Upper lobe of right lung (tissue), 1 donor: Measurements from ENCODE around the gene PTPRM. TPM values are rescaled to one million over a fixed set of nuclear protein-coding genes. Genes with fewer than 3 reads are reported as not detected.

ENCODE experiments used
- ATAC-seq: fragments of 200-7000 bp; cut with Tn5 transposase; one replicate; pipeline ENCODE4 v1.9.1; 2020; ENCODE audit warnings: mild to moderate bottlenecking, moderate library complexity
- DNase-seq: peaks from one replicate; pipeline ENCODE4 v3.0.0-alpha.2; 2020
- H3K27ac ChIP-seq: fragments of 200-600 bp; one replicate; pipeline ENCODE4 v1.8.0; 2022
- H3K27me3 ChIP-seq: fragments of 200-600 bp; one replicate; pipeline ENCODE4 v1.8.0; 2022; ENCODE audit warnings: mild to moderate bottlenecking
- H3K36me3 ChIP-seq: fragments of 200-600 bp; one replicate; pipeline ENCODE4 v1.8.0; 2022
- H3K4me1 ChIP-seq: fragments of 200-600 bp; one replicate; pipeline ENCODE4 v1.8.0; 2022
- H3K4me3 ChIP-seq: fragments of 200-600 bp; one replicate; pipeline ENCODE4 v1.8.0; 2022; ENCODE audit warnings: mild to moderate bottlenecking
- H3K9me3 ChIP-seq: fragments of 200-600 bp; one replicate; pipeline ENCODE4 v1.8.0; 2022
- CTCF ChIP-seq: fragments of 200-600 bp; IDR thresholded peaks from one replicate; pipeline ENCODE4 v1.8.0; 2022; ENCODE audit warnings: antibody characterized with exemption
- intact Hi-C: fragments of 100-400 bp; cut with DNase I; formaldehyde crosslinking; loops from one replicate; pipeline ENCODE4 v1.11.0; 2022
- total RNA-seq: library from RNA; stranded (reverse); fragmentation: NEBNext Ultra II Directional; extraction: Animal tissue kit (Norgen Biotek cat#: 25700); gene quantifications from one replicate; pipeline ENCODE4 v1.2.1, GENCODE V29; 2021
- donor health status: DM: no; HTN: yes; CAD: no; lungs with severe emphysema.

Gene PTPRM
- total RNA-seq, 1 donor from 2014 or later, result 99.3 TPM

GRCh38 chr18:7757175-7757574 is 190.1 kb downstream of the PTPRM start:
- TF ChIP-seq CTCF, result no peak
- DNase-seq, result no peak
- no peaks in the 10 kb centered on the region for H3K36me3 ChIP-seq
- no peaks in the 10 kb centered on the region for H3K9me3 ChIP-seq
- ATAC-seq, result no peak
- H3K27me3 ChIP-seq, result no peaks in the 10 kb centered on the region
- H3K27ac ChIP-seq, result no peak overlapping the region
- no peak overlapping the region for H3K4me3 ChIP-seq
- H3K4me1 ChIP-seq, result peaks cover 44% of the 10 kb centered on the region
- intact Hi-C loops, result no loop called here

- H3K27ac ChIP-seq, result no peak overlapping the region
- H3K4me1 ChIP-seq, result peaks cover 39% of the 10 kb centered on the region
- TF ChIP-seq CTCF, result no peak
- H3K9me3 ChIP-seq, result no peaks in the 10 kb centered on the region
- intact Hi-C loops, result no loop called here
- no peaks in the 10 kb centered on the region for H3K27me3 ChIP-seq
- DNase-seq (no peak), ATAC-seq (no peak)
- H3K4me3 ChIP-seq, result no peak overlapping the region
- H3K36me3 ChIP-seq, result no peaks in the 10 kb centered on the region
Measured at GRCh38 chr18:7758764-7759163, 191.6 kb downstream of the PTPRM start.

GRCh38 chr18:7760967-7761948 is 194.1 kb downstream of the PTPRM start:
- Histone ChIP-seq H3K9me3 (no peaks in the 10 kb centered on the region), H3K4me1 (peaks cover 14% of the 10 kb centered on the region), H3K4me3 (no peak overlapping the region), H3K27me3 (no peaks in the 10 kb centered on the region), H3K36me3 (no peaks in the 10 kb centered on the region), H3K27ac (no peak overlapping the region)
- ATAC-seq (no peak), DNase-seq (no peak)
- intact Hi-C loops, result no loop called here
- TF ChIP-seq CTCF, result no peak

- no peak for TF ChIP-seq CTCF
- ATAC-seq (no peak), DNase-seq (no peak)
- no peaks in the 10 kb centered on the region for H3K36me3 ChIP-seq
- H3K9me3 ChIP-seq, result no peaks in the 10 kb centered on the region
- peaks cover 11% of the 10 kb centered on the region for H3K4me1 ChIP-seq
- no peaks in the 10 kb centered on the region for H3K27me3 ChIP-seq
- intact Hi-C loops, result no loop called here
- H3K27ac ChIP-seq, result no peak overlapping the region
- no peak overlapping the region for H3K4me3 ChIP-seq
Measured at GRCh38 chr18:7764405-7764804, 197.3 kb downstream of the PTPRM start.

GRCh38 chr18:7766346-7766745 is 199.2 kb downstream of the PTPRM start:
- H3K27ac ChIP-seq, result no peak overlapping the region
- DNase-seq, result no peak

More at GRCh38 chr18:7766346-7766745, 199.2 kb downstream of the PTPRM start:
- peak; percentile 27 for ATAC-seq
- Histone ChIP-seq H3K36me3 (no peaks in the 10 kb centered on the region), H3K4me3 (no peak overlapping the region), H3K4me1 (peaks cover 7% of the 10 kb centered on the region), H3K27me3 (no peaks in the 10 kb centered on the region), H3K9me3 (no peaks in the 10 kb centered on the region)
- intact Hi-C loops, result no loop called here
- TF ChIP-seq CTCF, result no peak
